IMR-90 (cell line): ENCODE data around the gene DOCK4. TPM values are rescaled to one million over a fixed set of nuclear protein-coding genes. Genes with fewer than 3 reads are reported as not detected.

Experiments
- ATAC-seq: fragments of 200-7000 bp; cut with Tn5 transposase; 2 replicates; pipeline ENCODE4 v1.9.1; 2020; ENCODE audit warnings: low read depth, mild to moderate bottlenecking, moderate library complexity
- BruUV-seq: library from RNA; stranded (reverse); fragments of 400-500 nt; replicated peaks from 2 replicates; lab custom pipeline; 2021; lab: Mats Ljungman, UMichigan
- CTCF ChIA-PET: fragments of 300-600 bp; formaldehyde crosslinking; extraction: SDS; loops from one replicate; lab custom pipeline; 2021; ENCODE audit warnings: antibody characterized with exemption; lab: Yijun Ruan, JAX
- POLR2A ChIA-PET: fragments of 300-600 bp; sonication (Branson Sonifier 250); formaldehyde crosslinking; loops from one replicate; lab custom pipeline; 2022; ENCODE audit warnings: antibody characterized with exemption; ENCODE audit not compliant: unreplicated experiment; lab: Charles Lee
- DNase-seq: peaks from one replicate; pipeline ENCODE4 v3.0.0; 2013
- H2AFZ ChIP-seq: replicated peaks from 2 replicates; pipeline ENCODE3; 2013; ENCODE audit warnings: low read length, mild to moderate bottlenecking; ENCODE audit not compliant: poor library complexity
- H2AK5ac ChIP-seq: 2 replicates; pipeline ENCODE4 v1.6.1; 2013; ENCODE audit warnings: low read depth, low read length, inconsistent platforms
- H2AK9ac ChIP-seq: replicated peaks from 2 replicates; pipeline ENCODE3; 2013; ENCODE audit warnings: mild to moderate bottlenecking, low read depth, low read length, moderate library complexity; ENCODE audit not compliant: poor library complexity
- H2BK120ac ChIP-seq: 2 replicates; pipeline ENCODE4 v1.6.1; 2013; ENCODE audit warnings: low read depth, low read length, inconsistent platforms
- H2BK15ac ChIP-seq: 3 replicates; pipeline ENCODE4 v1.6.1; 2013; ENCODE audit warnings: low read depth, low read length, inconsistent platforms
- H2BK20ac ChIP-seq: 2 replicates; pipeline ENCODE4 v1.6.1; 2013; ENCODE audit warnings: low read depth, mild to moderate bottlenecking, inconsistent platforms, low read length, moderate library complexity
- H2BK5ac ChIP-seq: 2 replicates; pipeline ENCODE4 v1.6.1; 2013; ENCODE audit warnings: mild to moderate bottlenecking, low read depth, low read length, inconsistent platforms; ENCODE audit not compliant: poor library complexity, severe bottlenecking
- H3K14ac ChIP-seq: replicated peaks from 2 replicates; pipeline ENCODE4 v1.6.1; 2013; ENCODE audit warnings: low read depth, low read length, inconsistent platforms
- H3K18ac ChIP-seq: 2 replicates; pipeline ENCODE4 v1.6.1; 2013; ENCODE audit warnings: low read depth, low read length, control low read depth
- H3K23ac ChIP-seq: 2 replicates; pipeline ENCODE4 v1.6.1; 2013; ENCODE audit warnings: low read depth, low read length, inconsistent platforms
- H3K27ac ChIP-seq: 2 replicates; pipeline ENCODE4 v1.5.1; 2013; ENCODE audit warnings: mild to moderate bottlenecking, control low read depth, low read length; ENCODE audit not compliant: insufficient read depth
- H3K27me3 ChIP-seq: 2 replicates; pipeline ENCODE4 v1.6.1; 2013; ENCODE audit warnings: low read length; ENCODE audit not compliant: control insufficient read depth, insufficient read depth
- H3K36me3 ChIP-seq: 2 replicates; pipeline ENCODE4 v1.6.1; 2013; ENCODE audit warnings: low read length, mixed read lengths; ENCODE audit not compliant: control insufficient read depth, insufficient read depth
- H3K4ac ChIP-seq: 2 replicates; pipeline ENCODE4 v1.6.1; 2013; ENCODE audit warnings: low read depth, low read length, inconsistent platforms
- H3K4me1 ChIP-seq: 2 replicates; pipeline ENCODE4 v1.6.1; 2013; ENCODE audit warnings: low read length, mixed read lengths; ENCODE audit not compliant: control insufficient read depth, insufficient read depth
- H3K4me2 ChIP-seq: 2 replicates; pipeline ENCODE4 v1.6.1; 2013; ENCODE audit warnings: low read depth, mild to moderate bottlenecking, control low read depth, low read length, moderate library complexity
- H3K4me3 ChIP-seq: 2 replicates; pipeline ENCODE4 v1.5.1; 2013; ENCODE audit warnings: low read depth, mild to moderate bottlenecking, control low read depth, low read length, moderate library complexity; ENCODE audit not compliant: insufficient read depth
- H3K56ac ChIP-seq: 2 replicates; pipeline ENCODE4 v1.6.1; 2013; ENCODE audit warnings: low read length, inconsistent platforms; ENCODE audit not compliant: insufficient read depth; ENCODE audit errors: extremely low read depth
- H3K79me1 ChIP-seq, 2 experiments: 2 replicates each; pipeline ENCODE4 v1.6.1; 2013; ENCODE audit warnings: low read length in 2 of 2, inconsistent platforms in 1 of 2, low read depth in 1 of 2
- H3K9ac ChIP-seq: 2 replicates; pipeline ENCODE4 v1.6.1; 2013; ENCODE audit warnings: low read depth, low read length, control low read depth
- H3K9me1 ChIP-seq: 2 replicates; pipeline ENCODE4 v1.6.1; 2013; ENCODE audit warnings: low read length, inconsistent platforms; ENCODE audit not compliant: insufficient read depth
- H3K9me3 ChIP-seq: 2 replicates; pipeline ENCODE4 v1.6.1; 2013; ENCODE audit warnings: low read length; ENCODE audit not compliant: control insufficient read depth, insufficient read depth
- H4K20me1 ChIP-seq: 2 replicates; pipeline ENCODE4 v1.6.1; 2013; ENCODE audit warnings: low read length, inconsistent platforms; ENCODE audit not compliant: insufficient read depth
- H4K5ac ChIP-seq: 2 replicates; pipeline ENCODE4 v1.6.1; 2013; ENCODE audit warnings: mild to moderate bottlenecking, low read depth, low read length, control low read depth
- H4K8ac ChIP-seq, 2 experiments: 2 replicates each; pipeline ENCODE4 v1.6.1; 2013; ENCODE audit warnings: low read depth in 2 of 2, low read length in 2 of 2, control low read depth in 1 of 2, inconsistent platforms in 1 of 2
- H4K91ac ChIP-seq: 2 replicates; pipeline ENCODE4 v1.6.1; 2013; ENCODE audit warnings: low read depth, low read length, inconsistent platforms; ENCODE audit not compliant: insufficient read depth
- BHLHE40 ChIP-seq: fragments of 150-350 bp; IDR thresholded peaks from 2 replicates; pipeline ENCODE4 v1.6.1; 2016; ENCODE audit warnings: mild to moderate bottlenecking, low read depth, low read length
- MAZ ChIP-seq: IDR thresholded peaks from 2 replicates; pipeline ENCODE4 v1.6.1; 2012; ENCODE audit warnings: low read depth, mild to moderate bottlenecking, low read length, improper control_type of control experiment, moderate library complexity, borderline replicate concordance
- NFE2L2 ChIP-seq: fragments of 150-350 bp; IDR thresholded peaks from 2 replicates; pipeline ENCODE4 v1.6.1; 2016; ENCODE audit warnings: low read depth, mild to moderate bottlenecking, low read length
- POLR2A ChIP-seq: IDR thresholded peaks from 2 replicates; pipeline ENCODE4 v1.6.1; 2012; ENCODE audit warnings: mild to moderate bottlenecking, low read depth, low read length
- SMC3 ChIP-seq: fragments of 150-350 bp; IDR thresholded peaks from 2 replicates; pipeline ENCODE4 v1.6.1; 2016; ENCODE audit warnings: low read depth, mild to moderate bottlenecking, antibody characterized with exemption, low read length, moderate library complexity
- WGBS, 2 experiments: methylation state at CpG; one replicate each; pipeline versions ENCODE4 v1.1.5 to v1.1.7; 2013; ENCODE audit warnings: missing lambda C conversion rate in 2 of 2; ENCODE audit not compliant: insufficient read length in 1 of 2; ENCODE audit errors: extremely low coverage in 2 of 2; 5-methylcytosine and 5-hydroxymethylcytosine counted together
- dilution Hi-C: fragments of 300-500 bp; cut with HindIII; formaldehyde crosslinking; loops from one replicate; pipeline ENCODE4 v1.14.3; 2018; ENCODE audit warnings: low sequenced_read_pairs; ENCODE audit not compliant: unreplicated experiment
- in situ Hi-C: fragments of 300-500 bp; cut with MboI; formaldehyde crosslinking; loops from 3 replicates; pipeline ENCODE4 v1.14.3; 2019; ENCODE audit warnings: low sequenced_read_pairs, inconsistent platforms, mixed read lengths
- intact Hi-C: fragments of 100-400 bp; cut with micrococcal nuclease; formaldehyde crosslinking; loops from 2 replicates; pipeline ENCODE4 v1.10.0; 2022
- polyA plus RNA-seq, 3 experiments: library from polyadenylated mRNA; depleted of rRNA; stranded (reverse); fragments of >200 nt; gene quantifications; 2 replicates each; pipeline ENCODE4 v1.2.3, GENCODE V29; 2012; ENCODE audit warnings: low replicate concordance in 1 of 3
- total RNA-seq: library from RNA; depleted of rRNA; stranded (reverse); fragments of >200 nt; gene quantifications from 2 replicates; pipeline ENCODE4 v1.2.3, GENCODE V29; 2012
- TF ChIP-seq, protein P1 (sequence below): conservative IDR thresholded peaks from 2 replicates; pipeline ENCODE4 v1.5.1; 2012; ENCODE audit warnings: mild to moderate bottlenecking, low read depth, low read length, improper control_type of control experiment

Gene DOCK4
- total and polyA plus RNA-seq, 2 of the 4 experiments (the other 2 are of a cell fraction), result 4.4 to 12.2 TPM

DNA sequence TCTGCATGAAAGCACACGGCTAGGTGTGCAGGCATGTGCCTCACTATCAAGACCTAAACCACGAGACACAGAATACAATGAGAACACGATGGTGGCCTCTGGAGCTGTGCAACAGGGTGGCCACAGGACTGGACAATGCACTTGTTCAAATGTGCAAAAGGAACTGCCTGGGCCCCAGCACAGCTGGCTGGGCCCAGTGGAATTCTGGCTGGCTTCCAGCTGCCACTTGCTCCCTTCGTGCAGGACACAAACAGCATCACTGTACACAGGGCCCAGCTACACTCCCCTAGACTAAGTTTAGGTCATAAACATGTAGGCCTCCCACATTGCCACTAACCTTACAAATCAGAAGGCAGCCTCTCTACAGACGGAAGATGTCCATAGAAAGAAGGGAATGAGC is 23.4 kb downstream of the DOCK4 start:
- Histone ChIP-seq H3K4me3 (no peak overlapping the region), H2AFZ (no peak overlapping the region), H4K5ac (no peak overlapping the region), H2BK120ac (no peak overlapping the region), H3K56ac (no peak overlapping the region), H4K91ac (no peak overlapping the region), H3K4ac (no peak overlapping the region), H3K18ac (no peak overlapping the region), H2BK20ac (peak overlapping the region; percentile 5; the same call in 1 of the 2 replicates), H4K8ac (no peak overlapping the region), H3K4me1 (peaks cover 2% of the 10 kb centered on the region; the same call in 1 of the 2 replicates), H3K9me3 (no peaks in the 10 kb centered on the region), H2AK5ac (no peak overlapping the region), H3K23ac (no peak overlapping the region), H4K20me1 (no peaks in the 10 kb centered on the region), H2BK5ac (no peak overlapping the region), H3K27ac (no peak overlapping the region), H3K36me3 (no peaks in the 10 kb centered on the region), H2BK15ac (no peak overlapping the region), H3K9me1 (peaks cover 15% of the 10 kb centered on the region; the same call in 1 of the 2 replicates), H3K4me2 (no peak overlapping the region), H3K27me3 (no peaks in the 10 kb centered on the region), H3K14ac (peak overlapping the region; percentile 58; the same call in 1 of the 2 replicates), H2AK9ac (no peak overlapping the region), H3K79me1 (peaks cover 12 to 35% of the 10 kb centered on the region in 2 experiments), H3K9ac (no peak overlapping the region)
- WGBS, 2 experiments, result 83% methylated on average over 4 of the region's 5 CpGs; no CpG with 5 or more reads in 1 of the 2 experiments
- intact Hi-C loops, result no loop called here
- CTCF ChIA-PET, result no interaction called here
- dilution Hi-C loops, result no loop called here
- no TSS peak for BruUV-seq
- POLR2A ChIA-PET, result no interaction called here
- no peak for ATAC-seq
- TF ChIP-seq NFE2L2 (no peak), MAZ (no peak), POLR2A (no peak), BHLHE40 (no peak), SMC3 (no peak)
- TF ChIP-seq, protein P1, sequence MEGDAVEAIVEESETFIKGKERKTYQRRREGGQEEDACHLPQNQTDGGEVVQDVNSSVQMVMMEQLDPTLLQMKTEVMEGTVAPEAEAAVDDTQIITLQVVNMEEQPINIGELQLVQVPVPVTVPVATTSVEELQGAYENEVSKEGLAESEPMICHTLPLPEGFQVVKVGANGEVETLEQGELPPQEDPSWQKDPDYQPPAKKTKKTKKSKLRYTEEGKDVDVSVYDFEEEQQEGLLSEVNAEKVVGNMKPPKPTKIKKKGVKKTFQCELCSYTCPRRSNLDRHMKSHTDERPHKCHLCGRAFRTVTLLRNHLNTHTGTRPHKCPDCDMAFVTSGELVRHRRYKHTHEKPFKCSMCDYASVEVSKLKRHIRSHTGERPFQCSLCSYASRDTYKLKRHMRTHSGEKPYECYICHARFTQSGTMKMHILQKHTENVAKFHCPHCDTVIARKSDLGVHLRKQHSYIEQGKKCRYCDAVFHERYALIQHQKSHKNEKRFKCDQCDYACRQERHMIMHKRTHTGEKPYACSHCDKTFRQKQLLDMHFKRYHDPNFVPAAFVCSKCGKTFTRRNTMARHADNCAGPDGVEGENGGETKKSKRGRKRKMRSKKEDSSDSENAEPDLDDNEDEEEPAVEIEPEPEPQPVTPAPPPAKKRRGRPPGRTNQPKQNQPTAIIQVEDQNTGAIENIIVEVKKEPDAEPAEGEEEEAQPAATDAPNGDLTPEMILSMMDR, result no peak
- in situ Hi-C loops, result no loop called here
- DNase-seq, result no peak
